Measurements from ENCODE around the gene COQ10A.

Gene COQ10A

DNA sequence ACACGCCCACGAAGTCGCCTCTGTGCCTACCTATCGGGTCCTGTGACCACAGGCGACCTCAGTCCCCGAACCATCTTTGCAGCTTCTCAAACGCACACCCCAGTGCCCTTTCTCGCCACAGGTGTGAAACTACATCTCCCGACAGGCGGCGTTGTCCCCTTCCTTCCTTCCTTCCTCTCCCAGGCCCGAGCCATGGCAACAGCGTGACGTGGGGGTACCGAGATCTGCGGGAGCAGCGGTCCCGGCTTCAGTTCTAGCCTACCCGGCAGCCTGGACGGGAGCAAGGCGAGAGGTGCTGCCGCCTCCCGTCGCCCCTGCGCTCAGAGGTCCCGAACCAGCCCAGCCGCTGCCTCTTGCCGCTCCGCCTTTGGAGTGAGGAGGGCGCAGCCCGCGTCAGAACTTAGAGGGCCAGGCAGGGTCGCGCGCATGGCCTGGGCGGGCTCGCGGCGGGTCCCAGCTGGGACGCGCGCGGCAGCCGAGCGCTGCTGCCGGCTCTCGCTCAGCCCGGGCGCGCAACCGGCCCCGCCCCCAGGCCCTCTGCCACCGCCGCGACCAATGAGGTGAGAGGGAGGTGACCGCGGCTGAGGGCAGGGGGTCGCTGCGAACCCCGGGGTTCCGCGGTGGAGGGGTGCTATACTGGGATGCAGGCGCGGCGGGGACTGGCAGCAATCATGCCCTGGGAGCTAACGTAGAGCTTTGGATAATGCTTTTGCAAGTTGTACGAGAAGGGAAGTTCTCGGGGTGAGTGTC is at the start of gene COQ10A:
COQ10A (plus strand) TSS at position 250 of the 750 bp plus-strand sequence; CDS start at position 427, 177 bp downstream.
- peak; percentile 82 for DNase-seq

DNA sequence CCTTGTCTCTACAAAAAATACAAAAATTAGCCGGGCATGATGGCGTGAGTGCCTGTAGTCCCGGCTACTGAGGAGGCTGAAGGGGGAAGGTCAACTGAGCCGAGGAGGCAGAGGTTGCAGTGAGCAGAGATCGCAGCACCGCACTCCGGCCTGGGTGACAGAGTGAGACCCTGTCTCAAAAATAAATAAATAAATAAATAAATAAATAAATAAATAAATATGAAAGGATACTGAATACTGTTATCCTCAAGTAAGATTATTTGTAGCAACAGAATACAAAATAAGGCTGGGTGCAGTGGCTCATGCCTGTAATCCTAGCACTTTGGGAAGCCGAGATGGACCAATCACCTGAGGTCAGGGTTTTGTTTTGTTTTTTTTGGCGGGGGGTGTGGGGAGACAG is 46.9 kb upstream of the COQ10A start:
- no peak for DNase-seq

DNA sequence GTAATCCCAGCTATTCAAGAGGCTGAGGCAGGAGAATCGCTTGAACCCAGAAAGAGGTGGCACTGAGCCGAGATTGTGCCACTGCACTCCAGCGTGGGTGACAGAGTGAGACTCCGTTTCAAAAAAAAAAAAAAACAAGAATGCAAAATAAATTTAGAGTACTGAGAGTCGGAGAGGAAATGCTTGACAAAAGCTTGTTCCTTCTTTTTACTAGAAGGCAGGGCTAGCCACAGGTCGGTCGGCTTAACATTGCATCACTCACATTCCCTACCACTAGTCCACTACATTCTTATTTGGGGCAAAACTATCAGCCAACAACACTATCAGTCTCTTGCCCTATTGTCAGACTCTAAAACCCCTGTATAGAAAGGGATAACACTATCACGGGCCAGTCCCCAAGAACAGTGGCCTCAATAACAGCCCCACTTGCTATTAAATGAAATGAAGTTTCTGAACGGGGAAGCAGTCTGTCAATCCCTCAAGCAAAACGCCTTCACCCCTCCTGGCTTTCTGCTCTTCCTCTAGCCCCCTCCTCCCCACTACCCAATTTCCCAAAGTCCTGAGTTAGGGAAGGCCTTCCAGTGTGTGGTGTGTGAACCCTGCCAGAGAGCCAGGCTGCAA is 46.0 kb upstream of the COQ10A start:
- DNase-seq: peak; percentile 54

DNA sequence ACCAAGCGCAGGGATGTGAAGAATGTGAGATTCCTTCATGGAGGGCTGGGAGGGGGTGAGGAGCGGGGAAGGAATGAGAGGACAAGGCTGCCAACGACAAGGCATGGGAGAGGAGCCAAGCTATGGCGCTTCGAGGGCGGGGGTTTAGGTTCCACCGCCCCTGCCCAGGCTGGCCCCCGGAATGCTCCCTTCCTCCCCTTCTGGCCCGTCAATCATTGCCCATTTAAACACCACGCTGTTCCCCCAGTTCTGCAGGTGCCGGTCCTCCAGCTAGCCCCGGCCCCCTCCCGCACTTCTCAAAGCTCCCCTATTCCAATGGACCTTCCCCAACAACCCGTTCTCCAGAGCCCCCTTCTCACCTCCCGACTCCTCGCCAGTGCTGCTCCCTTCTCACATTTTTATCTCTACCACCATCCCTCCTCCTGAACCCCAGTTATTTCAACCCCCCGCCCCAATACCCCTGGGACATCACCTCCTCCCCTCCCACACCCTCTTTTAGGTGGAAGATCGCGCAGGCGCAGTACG is 45.4 kb upstream of the COQ10A start:
- peak; percentile 84 for DNase-seq

DNA sequence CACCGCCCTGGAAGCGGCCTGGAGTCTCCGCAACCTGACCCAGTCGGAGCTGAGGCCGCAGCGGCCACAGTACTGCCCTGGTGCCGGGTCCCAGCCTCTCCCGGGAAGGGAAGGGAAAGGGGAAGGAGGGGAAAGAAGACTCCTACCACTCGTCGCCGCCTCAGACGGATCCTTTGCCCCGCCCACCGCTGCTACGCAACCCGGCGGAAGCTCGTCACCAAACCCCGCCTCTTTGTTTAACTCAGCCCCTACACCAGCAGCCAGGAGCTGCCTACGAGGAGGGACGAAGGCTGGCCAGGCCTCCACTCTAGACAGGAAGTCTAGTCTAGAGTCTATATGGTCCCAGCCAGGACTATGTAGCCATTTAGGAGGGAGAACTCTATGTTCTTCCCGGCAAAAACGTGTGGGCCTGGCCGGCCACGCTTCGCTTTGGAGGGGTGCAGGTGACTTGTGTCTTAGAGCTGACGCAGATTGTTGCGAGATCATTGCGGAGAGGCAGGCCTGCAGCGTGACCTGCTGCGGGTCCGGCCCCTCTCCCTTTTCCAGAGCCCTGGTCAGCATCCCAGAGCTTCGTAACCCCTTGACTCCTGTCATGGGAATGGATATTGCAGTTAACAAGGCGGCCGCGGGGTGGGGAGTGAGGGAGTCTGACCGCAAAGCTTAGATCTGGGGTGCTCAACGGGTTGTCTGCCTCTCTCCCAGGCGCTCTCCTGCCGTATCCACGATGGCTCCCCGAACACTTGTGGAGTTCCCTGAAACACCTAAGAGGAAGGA is 44.8 kb upstream of the COQ10A start, which contains the start of gene RNF41:
RNF41 (minus strand) TSS at position 166 of the 774 bp plus-strand sequence. CDS start 7,875 bp downstream, outside the sequence.
- DNase-seq: peak; percentile 97

DNA sequence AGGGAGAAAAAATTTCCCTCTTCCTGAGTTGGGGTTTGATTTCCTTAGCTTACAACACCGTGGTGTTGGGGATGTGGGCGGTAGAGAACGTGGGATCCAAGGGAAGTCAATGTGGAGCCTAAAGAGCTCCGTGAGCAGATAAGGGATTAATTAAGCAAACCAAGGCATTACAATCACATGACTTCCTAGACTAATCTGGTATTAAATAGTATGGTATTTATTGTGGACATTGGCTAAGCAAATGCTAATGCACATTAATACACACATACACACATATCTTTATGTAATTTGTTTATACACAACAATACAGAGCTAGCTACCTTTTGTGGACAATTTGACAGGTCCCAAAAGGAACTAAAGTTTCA is 44.2 kb upstream of the COQ10A start:
- no peak for DNase-seq

DNA sequence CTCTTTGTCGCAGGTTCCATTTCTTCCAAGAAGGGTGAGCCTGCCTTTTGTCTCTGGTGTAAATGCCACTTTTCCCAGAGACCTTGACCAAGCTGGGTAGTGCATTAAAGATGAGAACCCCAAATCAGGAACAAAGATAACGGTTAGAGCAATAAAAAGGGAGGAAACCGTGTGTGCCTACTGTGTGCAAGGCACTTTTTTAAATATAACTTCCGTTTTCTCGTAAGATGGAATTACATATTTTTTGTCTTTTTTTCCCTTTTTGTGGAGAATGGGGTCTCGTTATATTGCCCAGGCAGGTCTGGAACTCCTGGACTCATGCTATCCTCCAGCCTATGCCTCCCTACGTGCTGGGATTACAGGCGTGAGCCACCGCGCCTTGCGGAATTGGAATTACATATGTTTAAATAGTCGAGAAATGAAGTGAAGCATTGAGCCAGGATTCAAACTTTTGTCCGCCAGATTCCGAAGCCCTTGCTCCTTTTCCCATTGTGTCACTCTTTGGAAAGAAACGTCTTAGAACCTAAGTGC is 43.1 kb upstream of the COQ10A start:
- DNase-seq: no peak

DNA sequence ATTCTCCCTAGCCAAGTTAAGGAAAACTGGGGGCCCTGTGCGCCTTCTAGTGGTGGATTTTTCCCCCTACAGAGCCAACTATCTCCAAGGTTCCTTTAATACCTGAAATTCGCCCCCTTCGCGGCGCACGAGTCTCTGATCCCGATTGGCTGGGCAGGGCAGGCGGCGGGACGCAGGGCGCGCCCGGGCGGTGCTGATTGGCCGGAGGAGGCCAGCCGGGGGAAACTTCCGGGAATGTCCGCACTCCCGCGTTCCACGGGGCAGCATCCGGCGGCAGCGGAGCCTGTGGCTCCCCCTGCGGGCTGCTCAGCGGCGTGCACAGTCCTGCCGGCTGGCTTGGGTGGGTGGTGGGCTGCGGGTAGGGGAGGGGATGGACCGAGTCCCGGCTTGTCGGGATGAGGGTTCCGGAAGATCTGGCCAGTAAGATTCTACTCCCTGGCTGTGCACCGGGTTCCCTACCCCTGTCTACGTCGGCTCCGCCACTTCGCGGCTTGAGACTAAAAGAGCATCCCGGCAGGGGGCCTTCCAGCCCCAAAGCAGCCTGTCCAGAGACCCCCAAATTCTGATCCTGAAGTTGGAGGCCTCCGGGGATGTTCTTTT is 42.5 kb upstream of the COQ10A start, which contains the start of gene NABP2:
NABP2 (plus strand) TSS at position 241 of the 600 bp plus-strand sequence. CDS start 515 bp downstream, outside the sequence.
- DNase-seq: peak; percentile 99

DNA sequence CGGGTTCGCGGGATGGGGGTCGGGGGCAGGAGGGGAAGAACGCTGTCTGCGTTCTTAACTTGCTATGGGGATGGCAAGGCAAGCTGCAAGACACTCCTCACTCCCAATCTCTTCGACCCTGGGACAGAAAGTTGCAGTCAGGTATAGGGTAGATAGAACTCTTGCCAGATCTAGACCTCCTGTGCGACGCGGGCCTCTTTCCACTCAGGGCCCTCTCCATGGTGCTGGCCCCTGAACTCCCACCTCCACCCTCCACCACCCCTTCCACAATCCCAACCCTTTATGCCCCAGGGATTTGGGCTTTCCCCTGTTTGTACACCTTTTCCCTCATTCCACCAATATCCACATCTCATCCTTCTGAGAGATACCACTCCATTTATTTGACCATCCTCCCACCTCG is 41.8 kb upstream of the COQ10A start:
- no peak for DNase-seq

DNA sequence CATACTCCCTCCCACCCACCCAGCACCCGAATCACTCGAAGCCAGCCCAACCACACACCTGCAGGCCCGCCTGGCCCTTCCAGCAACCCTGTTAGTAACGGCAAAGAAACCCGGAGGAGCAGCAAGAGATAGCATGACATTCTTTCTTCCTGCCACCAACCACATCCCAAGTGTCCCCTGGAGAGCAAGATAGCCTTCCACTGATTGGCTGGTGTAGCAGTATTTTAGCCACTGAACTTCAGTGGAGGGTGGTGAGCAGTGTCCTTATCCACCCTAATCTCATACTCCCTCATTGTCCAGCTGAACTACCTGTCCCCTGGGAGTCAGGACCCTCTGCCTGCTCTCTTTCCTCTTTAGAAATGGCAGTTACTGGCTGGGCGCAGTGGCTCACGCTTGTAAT is 37.7 kb upstream of the COQ10A start:
- no peak for DNase-seq

DNA sequence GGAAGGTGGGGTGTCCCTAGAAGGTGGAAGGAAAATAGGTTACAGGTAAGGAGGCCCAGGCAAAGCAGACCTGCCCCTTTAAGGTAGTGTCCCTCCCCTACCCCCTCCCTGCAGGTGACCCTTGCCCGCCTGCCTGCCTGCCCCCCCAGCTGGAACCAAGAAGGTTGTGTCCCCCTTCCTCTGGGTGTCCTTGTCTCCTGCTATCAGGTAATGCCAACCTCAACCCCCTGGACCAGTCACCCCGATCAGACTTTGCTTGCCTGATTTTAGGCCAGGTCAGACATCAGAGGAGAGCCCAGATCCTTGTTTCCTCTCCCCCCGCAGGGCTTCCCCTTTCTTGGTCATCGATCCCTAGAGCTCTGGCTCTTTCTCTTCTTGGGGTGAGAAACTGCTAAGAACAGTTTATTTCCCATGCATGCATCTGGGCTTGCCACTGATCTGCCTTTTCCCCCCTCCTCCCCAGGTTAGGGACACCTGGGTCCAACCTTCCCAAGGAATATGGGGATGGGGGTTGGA is 36.8 kb upstream of the COQ10A start, which contains the start of gene SLC39A5:
SLC39A5 (plus strand) TSS at position 136 of the 516 bp plus-strand sequence. CDS start 1,224 bp downstream, outside the sequence.
- DNase-seq: no peak

DNA sequence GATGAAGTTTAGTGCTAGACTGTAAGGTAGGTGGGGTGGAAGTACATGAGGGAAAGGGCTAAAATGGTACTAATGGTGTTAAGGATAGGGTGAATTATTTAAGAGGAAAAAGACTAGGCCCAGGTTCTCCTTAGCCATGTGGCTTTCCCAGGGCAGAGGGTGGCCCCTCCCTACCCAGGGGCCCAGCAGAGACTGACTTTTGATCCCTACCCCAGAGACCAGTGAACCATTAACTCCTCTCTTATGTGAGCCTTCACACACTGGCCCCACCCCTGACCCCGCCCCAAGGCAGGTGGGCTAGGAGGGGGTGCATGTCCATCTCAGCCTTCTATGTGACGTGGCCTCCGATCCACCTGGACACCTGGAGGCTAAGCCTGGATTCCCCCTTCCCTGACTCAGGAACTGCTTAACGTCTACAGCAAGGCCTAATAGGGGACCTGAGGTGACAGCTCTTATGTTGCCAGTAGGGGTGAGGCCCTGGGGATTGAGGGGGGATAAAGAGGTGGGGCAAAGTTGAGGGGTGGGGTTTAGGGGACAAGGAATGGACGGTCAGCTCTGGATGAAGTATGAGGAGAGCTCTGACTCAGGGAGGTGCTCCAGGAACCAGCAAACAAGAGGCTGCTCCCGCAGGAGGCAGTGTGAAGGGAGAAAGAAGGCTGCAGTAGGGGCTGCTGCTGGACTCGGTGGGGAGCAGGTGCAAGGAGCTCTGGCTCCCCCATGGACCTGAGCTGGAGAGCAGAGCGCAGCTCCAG is 36.1 kb upstream of the COQ10A start:
- DNase-seq: no peak

DNA sequence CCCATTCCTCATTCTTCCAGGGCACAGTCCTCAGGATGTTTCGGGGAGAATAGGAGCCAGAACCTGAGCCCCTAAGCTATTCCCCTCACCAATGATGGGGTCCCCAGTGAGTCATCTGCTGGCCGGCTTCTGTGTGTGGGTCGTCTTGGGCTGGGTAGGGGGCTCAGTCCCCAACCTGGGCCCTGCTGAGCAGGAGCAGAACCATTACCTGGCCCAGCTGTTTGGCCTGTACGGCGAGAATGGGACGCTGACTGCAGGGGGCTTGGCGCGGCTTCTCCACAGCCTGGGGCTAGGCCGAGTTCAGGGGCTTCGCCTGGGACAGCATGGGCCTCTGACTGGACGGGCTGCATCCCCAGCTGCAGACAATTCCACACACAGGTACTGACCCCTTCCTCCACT is 35.6 kb upstream of the COQ10A start:
- DNase-seq: no peak

DNA sequence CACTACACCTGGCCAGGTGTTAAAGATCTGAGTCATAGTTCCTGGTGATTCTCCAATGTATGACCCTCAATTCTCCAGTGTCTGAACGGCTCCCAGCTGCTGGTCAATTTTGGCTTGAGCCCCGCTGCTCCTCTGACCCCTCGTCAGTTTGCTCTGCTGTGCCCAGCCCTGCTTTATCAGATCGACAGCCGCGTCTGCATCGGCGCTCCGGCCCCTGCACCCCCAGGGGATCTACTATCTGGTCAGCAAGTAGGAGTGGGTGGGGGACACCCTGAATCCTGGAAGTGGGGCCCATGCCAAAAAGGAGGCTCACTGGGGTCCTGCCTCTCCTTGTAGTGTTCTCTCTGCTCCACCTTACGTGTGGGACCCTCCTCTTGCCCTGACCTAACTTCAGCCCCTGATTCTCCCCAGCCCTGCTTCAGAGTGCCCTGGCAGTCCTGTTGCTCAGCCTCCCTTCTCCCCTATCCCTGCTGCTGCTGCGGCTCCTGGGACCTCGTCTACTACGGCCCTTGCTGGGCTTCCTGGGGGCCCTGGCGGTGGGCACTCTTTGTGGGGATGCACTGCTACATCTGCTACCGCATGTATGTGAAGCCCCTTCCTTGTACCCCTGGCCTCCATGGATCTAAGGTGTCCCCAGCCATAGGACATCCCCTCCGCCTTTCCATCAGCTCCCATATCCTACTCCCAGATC is 31.9 kb upstream of the COQ10A start:
- no peak for DNase-seq

DNA sequence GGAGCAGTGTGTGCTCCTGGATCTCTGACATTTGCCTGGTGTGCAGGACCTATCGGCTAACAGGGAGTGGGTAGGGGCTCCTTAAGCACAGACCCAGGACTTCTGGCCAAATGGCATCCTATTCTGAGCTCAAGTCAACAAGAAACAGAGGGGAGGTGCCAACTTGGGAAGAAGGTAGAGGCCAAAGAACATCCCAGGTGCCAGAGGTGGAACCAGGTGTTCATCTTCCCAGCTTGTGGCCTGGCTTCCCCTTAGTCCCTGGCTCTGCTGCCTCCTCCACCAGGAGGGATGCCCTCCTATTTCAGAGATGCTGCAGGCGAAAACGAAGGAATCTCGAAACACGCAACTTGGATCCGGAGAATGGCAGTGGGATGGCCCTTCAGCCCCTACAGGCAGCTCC is 30.7 kb upstream of the COQ10A start:
- DNase-seq: no peak

DNA sequence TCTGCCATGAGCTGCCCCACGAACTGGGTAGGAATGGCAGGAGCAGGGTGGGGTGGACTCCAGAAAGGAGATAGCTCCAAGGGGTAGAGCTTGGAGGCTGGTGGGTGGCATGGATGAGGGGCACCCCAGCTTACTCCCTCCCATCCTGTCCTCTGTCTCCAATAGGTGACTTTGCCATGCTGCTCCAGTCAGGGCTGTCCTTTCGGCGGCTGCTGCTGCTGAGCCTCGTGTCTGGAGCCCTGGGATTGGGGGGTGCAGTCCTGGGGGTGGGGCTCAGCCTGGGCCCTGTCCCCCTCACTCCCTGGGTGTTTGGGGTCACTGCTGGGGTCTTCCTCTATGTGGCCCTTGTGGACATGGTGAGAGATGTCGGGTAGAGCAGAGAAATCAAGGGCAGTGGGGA is 29.8 kb upstream of the COQ10A start:
- DNase-seq: no peak

DNA sequence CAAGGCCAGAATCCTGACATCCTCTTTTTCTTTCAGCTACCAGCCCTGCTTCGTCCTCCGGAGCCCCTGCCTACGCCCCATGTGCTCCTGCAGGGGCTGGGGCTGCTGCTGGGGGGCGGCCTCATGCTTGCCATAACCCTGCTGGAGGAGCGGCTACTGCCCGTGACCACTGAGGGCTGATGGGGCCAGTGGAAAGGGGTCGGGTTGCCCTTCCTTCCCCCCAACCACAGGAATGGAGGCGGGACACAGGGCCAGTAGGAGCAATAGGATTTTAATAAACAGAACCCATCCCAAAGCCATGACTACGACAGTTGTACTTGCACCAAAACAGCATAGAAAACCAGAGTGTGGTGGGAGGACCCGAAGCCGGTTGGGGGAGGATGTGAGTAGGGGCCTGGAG is 29.2 kb upstream of the COQ10A start:
- no peak for DNase-seq

DNA sequence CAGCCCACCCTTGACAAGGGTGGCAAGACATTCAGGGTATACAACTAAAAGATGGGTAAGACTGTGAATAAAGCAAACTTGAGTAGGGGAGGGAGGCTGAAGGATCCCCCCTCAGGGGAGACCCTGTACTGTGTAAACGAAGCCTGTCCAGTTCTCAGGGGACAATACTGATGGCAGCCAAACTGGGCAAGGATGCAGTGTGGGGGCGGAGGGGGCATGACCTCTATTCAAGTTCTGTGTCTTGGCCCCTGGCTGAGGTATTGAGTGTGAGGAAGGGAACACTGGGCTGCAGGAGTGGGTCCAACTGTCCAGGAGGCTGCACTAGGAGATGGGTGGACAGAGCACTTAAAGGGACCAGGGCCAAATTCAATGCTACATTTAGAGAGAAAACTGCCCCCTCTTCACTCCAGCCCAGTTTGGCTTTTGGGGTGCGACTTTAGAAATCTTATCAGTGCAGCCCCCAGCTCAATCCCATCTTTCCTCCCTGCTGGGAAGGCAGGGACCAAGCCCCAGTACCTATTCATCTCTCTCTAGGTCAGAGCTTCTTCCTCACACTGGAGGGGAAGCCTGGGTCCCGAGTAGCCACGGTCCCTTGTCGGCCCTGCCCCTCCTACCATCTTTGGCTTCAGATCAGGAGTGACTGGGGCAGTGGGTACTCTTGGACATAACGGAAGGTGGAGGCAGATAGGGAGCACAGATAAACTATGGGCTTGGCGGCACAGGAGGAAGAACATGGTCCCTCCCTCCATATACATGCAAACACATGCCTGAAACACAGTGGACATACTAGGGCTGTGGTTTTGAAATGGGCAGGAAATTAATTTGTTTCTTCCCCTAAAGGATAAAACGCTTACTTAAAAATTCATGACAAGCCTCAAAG is 25.1 kb upstream of the COQ10A start:
- DNase-seq: no peak

DNA sequence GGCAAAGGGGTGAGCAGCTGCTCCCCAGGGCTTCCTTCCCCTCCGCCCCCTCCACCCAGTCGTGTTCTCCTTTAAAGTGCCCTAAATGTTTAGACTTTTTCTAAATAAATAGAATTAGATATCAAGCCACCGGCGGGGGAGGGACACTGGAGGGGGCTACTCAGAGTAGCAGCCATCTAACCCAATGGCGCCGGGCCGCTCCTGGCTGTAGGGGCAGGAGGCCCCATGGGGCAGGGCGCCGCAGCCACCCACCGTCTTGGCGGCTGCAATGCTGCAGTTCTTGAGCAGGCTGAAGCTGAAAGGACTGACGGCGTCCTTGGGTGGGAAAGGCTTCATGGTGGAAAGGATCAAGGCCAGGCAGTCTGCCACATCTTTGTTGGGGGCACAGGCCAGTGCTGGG is 23.8 kb upstream of the COQ10A start:
- DNase-seq: no peak

DNA sequence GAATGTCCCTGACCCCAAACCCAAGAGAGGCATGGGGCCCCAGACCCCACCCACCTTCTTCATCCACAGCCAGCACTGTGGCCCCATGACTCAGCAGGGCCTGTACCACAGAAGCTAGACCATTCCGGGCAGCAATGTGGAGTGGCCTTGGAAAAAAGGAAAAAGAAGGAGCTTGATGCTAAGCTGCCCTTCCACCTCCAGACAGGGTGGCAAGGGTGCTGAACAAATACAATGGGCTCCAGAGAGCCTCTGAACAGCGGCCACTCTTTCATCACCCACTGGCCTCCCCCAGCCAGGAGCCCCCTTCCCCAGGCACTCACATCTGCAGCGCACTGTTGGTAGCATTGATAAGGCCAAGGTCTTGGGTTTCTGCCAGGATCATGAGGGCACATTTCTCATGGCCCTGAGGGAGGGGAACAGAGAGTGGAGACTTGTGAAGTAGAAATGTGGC is 23.0 kb upstream of the COQ10A start:
- DNase-seq: no peak

Data from fibroblast of skin of right quadriceps (primary cell).